ENCODE measurements around the gene PRCC.

The PRCC gene

DNA sequence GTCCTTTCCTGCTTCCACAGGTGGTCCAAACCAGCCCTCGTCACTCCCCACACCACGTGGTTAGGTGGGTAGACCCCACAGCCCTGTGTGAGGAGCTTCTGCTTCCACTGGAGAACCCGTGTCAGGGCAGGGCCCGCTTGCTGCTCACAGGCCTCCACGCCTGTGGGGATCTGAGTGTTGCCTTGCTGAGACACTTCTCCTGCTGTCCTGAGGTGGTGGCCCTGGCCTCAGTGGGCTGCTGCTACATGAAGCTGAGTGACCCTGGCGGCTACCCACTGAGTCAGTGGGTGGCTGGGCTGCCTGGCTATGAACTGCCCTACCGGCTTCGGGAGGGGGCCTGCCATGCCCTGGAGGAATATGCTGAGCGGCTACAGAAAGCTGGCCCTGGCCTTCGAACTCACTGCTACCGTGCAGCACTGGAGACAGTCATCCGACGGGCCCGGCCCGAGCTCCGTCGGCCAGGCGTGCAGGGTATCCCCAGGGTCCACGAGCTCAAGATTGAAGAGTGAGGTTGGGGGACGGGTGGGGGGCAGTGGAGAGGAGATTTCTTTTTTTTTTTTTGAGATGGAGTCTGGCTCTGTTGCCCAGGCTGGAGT, 33.2 kb upstream of the PRCC start:
- DNase-seq (ENCODE audit: insufficient read length, low spot score): no peak
- FAIRE-seq: no peak
- TF ChIP-seq POU2F2 (IDR thresholded peaks at IDR 0.05; ENCODE audit: low read depth, low read length): no peak
- TF ChIP-seq SPI1 (IDR thresholded peaks at IDR 0.05; ENCODE audit: low read depth, low read length): no peak
- no peak for TF ChIP-seq TAF1 (IDR thresholded peaks at IDR 0.05; ENCODE audit: low read depth, low read length)
- no peak for TF ChIP-seq POLR2A (IDR thresholded peaks at IDR 0.05; ENCODE audit: low read depth, low read length)
- no peak for TF ChIP-seq PAX5 (IDR thresholded peaks at IDR 0.05; ENCODE audit: insufficient read depth, low read length, severe bottlenecking)
- TF ChIP-seq POLR2AphosphoS5 (IDR thresholded peaks at IDR 0.05; ENCODE audit: low read depth, low read length): no peak

DNA sequence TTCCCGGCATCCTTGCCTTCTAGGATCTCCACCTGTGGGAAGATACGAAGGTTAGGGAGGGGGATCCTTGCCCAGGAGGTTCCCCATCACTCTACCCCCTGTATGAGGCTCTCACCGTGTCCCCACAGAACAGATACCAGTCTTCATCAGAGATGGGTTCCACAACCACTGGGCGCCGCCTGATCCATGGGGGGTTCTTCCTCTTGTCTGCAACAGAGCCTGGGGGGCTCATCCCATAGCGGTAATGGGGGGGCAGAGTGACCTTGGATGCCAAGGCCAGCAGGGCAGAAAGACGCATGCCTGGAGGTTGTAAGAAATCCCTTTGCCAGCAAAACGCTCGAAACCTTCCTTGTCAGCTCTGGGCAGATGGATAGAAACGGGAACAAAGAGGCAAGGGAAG, 28.9 kb upstream of the PRCC start:
- FAIRE-seq: no peak
- TF ChIP-seq POLR2A (IDR thresholded peaks at IDR 0.05; ENCODE audit: low read depth, low read length) (no peak), POLR2AphosphoS5 (IDR thresholded peaks at IDR 0.05; ENCODE audit: low read depth, low read length) (no peak), PAX5 (IDR thresholded peaks at IDR 0.05; ENCODE audit: insufficient read depth, low read length, severe bottlenecking) (no peak), TAF1 (IDR thresholded peaks at IDR 0.05; ENCODE audit: low read depth, low read length) (no peak), SPI1 (IDR thresholded peaks at IDR 0.05; ENCODE audit: low read depth, low read length) (no peak), POU2F2 (IDR thresholded peaks at IDR 0.05; ENCODE audit: low read depth, low read length) (no peak)
- no peak for DNase-seq (ENCODE audit: insufficient read length, low spot score)

DNA sequence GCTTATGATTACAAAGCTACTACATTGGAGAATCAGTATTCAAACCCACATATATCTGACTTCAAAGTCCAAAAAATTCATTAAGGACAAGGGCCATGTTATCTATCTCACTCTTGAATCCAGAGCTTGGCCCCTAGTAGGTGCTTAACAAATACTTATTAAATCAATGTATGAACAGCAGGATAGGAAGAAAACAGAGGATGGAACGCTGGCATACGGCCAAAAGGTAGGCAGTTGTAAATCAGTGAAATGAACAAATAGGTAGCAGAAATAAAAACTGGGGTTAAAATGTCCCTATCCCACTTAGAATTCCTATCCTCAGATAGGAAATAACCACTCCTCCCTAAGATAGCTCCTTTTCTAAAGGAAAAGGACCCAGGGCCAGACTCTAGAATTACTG, 28.4 kb upstream of the PRCC start:
- FAIRE-seq (no peak), DNase-seq (ENCODE audit: insufficient read length, low spot score) (no peak)
- TF ChIP-seq POLR2AphosphoS5 (IDR thresholded peaks at IDR 0.05; ENCODE audit: low read depth, low read length) (no peak), POU2F2 (IDR thresholded peaks at IDR 0.05; ENCODE audit: low read depth, low read length) (no peak), SPI1 (IDR thresholded peaks at IDR 0.05; ENCODE audit: low read depth, low read length) (no peak), PAX5 (IDR thresholded peaks at IDR 0.05; ENCODE audit: insufficient read depth, low read length, severe bottlenecking) (no peak), POLR2A (IDR thresholded peaks at IDR 0.05; ENCODE audit: low read depth, low read length) (no peak), TAF1 (IDR thresholded peaks at IDR 0.05; ENCODE audit: low read depth, low read length) (no peak)

DNA sequence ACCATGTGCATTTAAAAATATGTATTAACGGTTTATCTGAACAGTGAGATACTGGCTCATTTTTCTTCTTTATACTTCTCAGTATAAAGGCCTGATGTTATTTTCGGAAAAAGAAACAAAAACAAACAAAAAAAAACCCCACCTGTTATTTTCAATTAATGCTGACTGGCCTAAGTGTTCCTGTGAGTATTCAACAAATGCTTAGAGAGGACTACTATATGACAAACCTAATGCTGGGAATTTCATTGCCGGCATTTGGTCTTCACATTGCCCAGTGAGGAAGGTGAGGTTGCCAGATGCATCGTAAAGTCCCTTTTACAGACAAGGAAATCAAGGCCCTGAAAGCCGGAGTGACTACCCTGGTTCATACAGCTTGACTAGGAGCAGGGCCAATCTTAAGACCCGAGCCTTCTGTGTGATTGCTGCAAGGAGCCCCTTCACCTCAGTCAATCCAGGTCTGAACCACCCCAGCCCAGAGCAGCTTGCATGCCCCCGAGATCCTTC, 27.0 kb upstream of the PRCC start:
- FAIRE-seq (peak; percentile 58), DNase-seq (ENCODE audit: insufficient read length, low spot score) (no peak)
- TF ChIP-seq POLR2A (IDR thresholded peaks at IDR 0.05; ENCODE audit: low read depth, low read length): 0 out of 2 replicates have a peak, but pooled peaks have one; percentile 12
- TF ChIP-seq PAX5 (IDR thresholded peaks at IDR 0.05; ENCODE audit: insufficient read depth, low read length, severe bottlenecking): no peak
- TF ChIP-seq TAF1 (IDR thresholded peaks at IDR 0.05; ENCODE audit: low read depth, low read length): no peak
- no peak for TF ChIP-seq POLR2AphosphoS5 (IDR thresholded peaks at IDR 0.05; ENCODE audit: low read depth, low read length)
- TF ChIP-seq SPI1 (IDR thresholded peaks at IDR 0.05; ENCODE audit: low read depth, low read length): no peak
- no peak for TF ChIP-seq POU2F2 (IDR thresholded peaks at IDR 0.05; ENCODE audit: low read depth, low read length)

DNA sequence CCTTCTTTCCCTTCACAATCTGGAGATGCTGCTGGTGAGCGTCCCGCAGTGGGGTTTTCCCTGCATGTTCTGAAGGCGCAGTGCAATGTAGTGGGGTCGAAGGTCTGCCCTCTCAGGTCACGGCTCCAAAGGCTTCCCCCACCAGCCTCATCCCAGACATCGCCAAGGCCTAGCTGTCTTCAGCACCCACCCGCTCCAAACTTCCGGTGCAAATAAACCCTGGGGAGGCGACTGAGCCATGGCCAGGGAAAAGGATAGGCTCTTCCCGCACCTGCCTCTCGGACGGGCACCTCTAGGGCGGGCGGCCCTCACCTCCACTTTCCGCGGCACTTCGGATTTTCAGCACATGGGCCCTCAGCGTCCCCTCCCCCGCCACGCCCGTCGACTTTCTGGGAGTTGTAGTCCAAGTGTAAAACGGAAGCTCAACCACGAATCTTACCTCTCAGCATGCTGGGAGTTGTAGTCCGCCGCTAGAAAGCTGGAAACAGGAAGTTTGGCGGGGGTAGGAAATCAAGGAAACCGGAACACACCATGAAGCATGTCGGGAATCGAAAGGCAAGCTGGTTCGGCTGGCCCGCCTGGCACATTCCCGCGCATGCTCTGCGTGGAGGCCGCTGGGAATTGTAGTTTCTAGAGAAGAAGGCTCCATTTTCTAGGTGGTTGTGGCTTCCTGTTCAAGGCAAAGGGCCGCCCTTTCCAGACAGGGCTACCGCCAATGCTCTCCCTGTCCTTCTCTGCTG, 26.4 kb upstream of the PRCC start, which contains the start of gene MRPL24:
MRPL24 (minus strand) TSS at position 348 of the 740 bp plus-strand sequence. CDS start 2,384 bp downstream, outside the sequence.
- DNase-seq (ENCODE audit: insufficient read length, low spot score) (peak; percentile 87), FAIRE-seq (peak; percentile 98)
- 0 out of 2 replicates have a peak, but pooled peaks have one; percentile 47 for TF ChIP-seq POLR2AphosphoS5 (IDR thresholded peaks at IDR 0.05; ENCODE audit: low read depth, low read length)
- peak; percentile 27 for TF ChIP-seq POU2F2 (IDR thresholded peaks at IDR 0.05; ENCODE audit: low read depth, low read length)
- TF ChIP-seq SPI1 (IDR thresholded peaks at IDR 0.05; ENCODE audit: low read depth, low read length): peak; percentile 56
- peak; percentile 61 for TF ChIP-seq TAF1 (IDR thresholded peaks at IDR 0.05; ENCODE audit: low read depth, low read length)
- peak; percentile 66 for TF ChIP-seq POLR2A (IDR thresholded peaks at IDR 0.05; ENCODE audit: low read depth, low read length)
- peak; percentile 77 for TF ChIP-seq PAX5 (IDR thresholded peaks at IDR 0.05; ENCODE audit: insufficient read depth, low read length, severe bottlenecking)

DNA sequence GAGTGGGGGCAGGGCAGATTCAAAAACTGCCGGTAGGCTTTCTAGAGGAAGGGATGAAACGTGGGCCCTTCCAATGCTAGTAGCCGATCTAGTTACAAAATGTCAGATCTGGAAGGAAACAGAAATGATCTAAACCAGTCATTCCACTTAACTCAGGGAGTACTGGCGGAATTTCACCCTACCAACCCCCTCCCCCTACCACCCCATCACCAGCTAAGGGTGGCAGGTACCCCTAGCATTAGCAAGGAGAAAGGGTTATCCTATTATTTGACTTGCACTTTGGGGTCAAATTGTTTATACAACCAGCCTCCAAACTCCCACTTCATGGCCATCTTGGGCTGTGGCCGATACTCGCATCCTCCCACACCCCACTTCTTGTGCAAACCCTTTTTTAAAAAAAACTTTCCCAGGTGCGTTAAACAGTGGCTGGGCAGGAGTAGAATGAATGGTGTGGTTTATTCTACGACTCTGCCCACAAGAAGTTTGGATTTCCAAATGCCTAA, 25.8 kb upstream of the PRCC start:
- no peak for DNase-seq (ENCODE audit: insufficient read length, low spot score)
- FAIRE-seq: no peak
- no peak for TF ChIP-seq POU2F2 (IDR thresholded peaks at IDR 0.05; ENCODE audit: low read depth, low read length)
- 0 out of 2 replicates have a peak, but pooled peaks have one; percentile 24 for TF ChIP-seq TAF1 (IDR thresholded peaks at IDR 0.05; ENCODE audit: low read depth, low read length)
- TF ChIP-seq SPI1 (IDR thresholded peaks at IDR 0.05; ENCODE audit: low read depth, low read length): no peak
- peak; percentile 55; the same call in 1 of the 2 replicates for TF ChIP-seq POLR2AphosphoS5 (IDR thresholded peaks at IDR 0.05; ENCODE audit: low read depth, low read length)
- no peak for TF ChIP-seq PAX5 (IDR thresholded peaks at IDR 0.05; ENCODE audit: insufficient read depth, low read length, severe bottlenecking)
- TF ChIP-seq POLR2A (IDR thresholded peaks at IDR 0.05; ENCODE audit: low read depth, low read length): no peak

DNA sequence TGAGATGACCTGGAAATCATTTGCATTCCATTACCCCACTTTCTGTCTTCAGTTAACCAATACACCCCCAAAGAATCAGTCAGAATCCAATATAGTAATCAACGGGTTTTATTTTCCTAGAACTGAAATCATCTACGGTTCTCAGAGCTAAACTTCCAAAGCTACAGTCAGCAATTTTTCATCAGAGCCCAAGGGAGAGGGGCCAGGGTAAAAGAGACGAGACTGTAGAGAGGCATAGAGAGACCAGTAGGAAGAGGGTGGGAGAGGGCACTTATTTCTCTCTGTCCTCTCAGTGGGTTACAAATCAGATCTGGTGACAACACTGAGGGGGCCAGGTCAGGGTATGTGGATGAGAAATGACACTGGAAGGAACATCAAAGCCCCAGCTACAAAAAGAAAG, 25.3 kb upstream of the PRCC start:
- no peak for TF ChIP-seq TAF1 (IDR thresholded peaks at IDR 0.05; ENCODE audit: low read depth, low read length)
- no peak for TF ChIP-seq SPI1 (IDR thresholded peaks at IDR 0.05; ENCODE audit: low read depth, low read length)
- no peak for TF ChIP-seq POLR2AphosphoS5 (IDR thresholded peaks at IDR 0.05; ENCODE audit: low read depth, low read length)
- no peak for TF ChIP-seq POLR2A (IDR thresholded peaks at IDR 0.05; ENCODE audit: low read depth, low read length)
- no peak for DNase-seq (ENCODE audit: insufficient read length, low spot score)
- no peak for FAIRE-seq

DNA sequence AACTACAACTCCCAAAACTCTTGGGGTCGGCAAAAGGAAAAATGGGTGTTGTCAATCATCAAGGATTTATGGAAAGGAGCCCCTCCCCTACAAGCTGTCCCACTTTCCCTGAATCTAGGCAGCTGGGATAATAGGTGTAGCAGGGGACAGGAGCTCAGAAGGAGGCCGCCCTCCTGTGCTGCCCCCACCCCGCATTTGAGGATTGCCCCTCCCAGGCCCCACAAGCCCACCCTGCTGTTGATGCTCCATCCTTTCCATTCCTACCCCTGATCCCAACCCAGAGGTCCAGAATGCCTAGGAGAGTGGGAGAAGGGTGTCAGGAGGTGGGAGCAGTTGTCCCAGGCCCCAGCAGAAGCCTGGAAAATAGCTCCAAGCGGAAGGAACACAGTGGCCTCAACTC, 24.5 kb upstream of the PRCC start:
- FAIRE-seq (no peak), DNase-seq (ENCODE audit: insufficient read length, low spot score) (no peak)
- TF ChIP-seq TAF1 (IDR thresholded peaks at IDR 0.05; ENCODE audit: low read depth, low read length) (no peak), SPI1 (IDR thresholded peaks at IDR 0.05; ENCODE audit: low read depth, low read length) (no peak), POLR2A (IDR thresholded peaks at IDR 0.05; ENCODE audit: low read depth, low read length) (no peak), POLR2AphosphoS5 (IDR thresholded peaks at IDR 0.05; ENCODE audit: low read depth, low read length) (no peak), POU2F2 (IDR thresholded peaks at IDR 0.05; ENCODE audit: low read depth, low read length) (no peak), PAX5 (IDR thresholded peaks at IDR 0.05; ENCODE audit: insufficient read depth, low read length, severe bottlenecking) (no peak)
